ENCODE data around the gene SLC18A2. TPM values are rescaled to one million over a fixed set of nuclear protein-coding genes. Genes with fewer than 3 reads are reported as not detected.

SLC18A2 gene
- total and polyA plus RNA-seq, 2 donors (not counting 3 experiments of a cell fraction or from before 2014, with no cell fraction given) = not detected

GRCh38 chr10:117198088-117198487, 42.8 kb upstream of the SLC18A2 start:
- Histone ChIP-seq H3K9ac (replicated peaks; ENCODE audit: extremely low read depth, insufficient read depth, low read length) (no peak overlapping the region), H3K9me3 (replicated peaks; ENCODE audit: control insufficient read depth, insufficient read depth, low read length) (no peaks in the 10 kb centered on the region), H3K79me2 (ENCODE audit: control insufficient read depth, insufficient read depth, low read length) (no peaks in the 10 kb centered on the region), H2AFZ (ENCODE audit: low read depth, low read length) (no peak overlapping the region), H3K27ac (ENCODE audit: insufficient read depth, low read depth, low read length) (no peak overlapping the region), H3K4me2 (ENCODE audit: insufficient read depth, low read length) (no peak overlapping the region), H3K4me3 (replicated peaks in 1 of 3; ENCODE audit: insufficient read depth in 1 of 3, low read depth in 1 of 3, low read length in 3 of 3) (no peak overlapping the region), H3K4me1 (ENCODE audit: control insufficient read depth, extremely low read depth, insufficient read depth, low read length) (no peaks in the 10 kb centered on the region), H4K20me1 (replicated peaks; ENCODE audit: control insufficient read depth, extremely low read depth, insufficient read depth, low read length) (no peaks in the 10 kb centered on the region), H3K9me1 (replicated peaks; ENCODE audit: control insufficient read depth, extremely low read depth, insufficient read depth, low read length) (no peaks in the 10 kb centered on the region), H3K36me3 (ENCODE audit: control insufficient read depth in 2 of 2, extremely low read depth in 1 of 2, insufficient read depth in 2 of 2, low read length in 2 of 2) (no peaks in the 10 kb centered on the region), H3K27me3 (ENCODE audit: control insufficient read depth in 2 of 2, insufficient read depth in 2 of 2, low read length in 2 of 2) (no peaks in the 10 kb centered on the region)
- FAIRE-seq (no peak), DNase-seq (ENCODE audit: low read depth, low spot score) (no peak)
- ChIA-PET CTCF (interaction anchor here (1.3 to 3.5 kb wide), 2 partner anchors 18 to 23 kb away, joined by 4 to 10 read pairs; no protein-coding TSS in a partner anchor), POLR2A (no interaction called here)
- TF ChIP-seq EZH2 (IDR thresholded peaks at IDR 0.05; ENCODE audit: borderline replicate concordance, low read depth, low read length, severe bottlenecking) (no peak), GATA2 (IDR thresholded peaks at IDR 0.05; ENCODE audit: insufficient read depth, insufficient read length, low read depth, low read length) (no peak), CTCF (IDR thresholded peaks at IDR 0.05; ENCODE audit: extremely low read depth in 1 of 2, insufficient read depth in 1 of 2, low read depth in 1 of 2, low read length in 2 of 2) (no peak), MAX (IDR thresholded peaks at IDR 0.05; ENCODE audit: insufficient read depth, insufficient read length) (no peak), POLR2AphosphoS5 (IDR thresholded peaks at IDR 0.05; ENCODE audit: insufficient read depth, low read depth, low read length) (no peak), FOS (IDR thresholded peaks at IDR 0.05; ENCODE audit: borderline replicate concordance, insufficient read depth, low read length) (no peak), JUN (IDR thresholded peaks at IDR 0.05; ENCODE audit: borderline replicate concordance, insufficient read depth, insufficient read length, low read depth) (no peak), POLR2A (IDR thresholded peaks at IDR 0.05; ENCODE audit: low read depth, low read length) (no peak), MYC (IDR thresholded peaks at IDR 0.05; ENCODE audit: low read depth, low read length) (no peak)
- no TSS peak for BruUV-seq (replicated peaks)
- intact Hi-C loops (cut with micrococcal nuclease) (no loop called here), dilution Hi-C loops (cut with MboI; ENCODE audit: extremely low pct_ligation_motif_present, low sequenced_read_pairs) (no loop called here)

Measured in endothelial cell of umbilical vein (primary cell).